GM19193 (cell line): ENCODE measurements around the gene WFIKKN2.

Source experiments
- POLR2A ChIP-seq: IDR thresholded peaks from 4 replicates; pipeline ENCODE4 v1.6.1; 2011; ENCODE audit not compliant: insufficient read depth, insufficient read length; ENCODE audit errors: extremely low read depth

The WFIKKN2 gene

DNA sequence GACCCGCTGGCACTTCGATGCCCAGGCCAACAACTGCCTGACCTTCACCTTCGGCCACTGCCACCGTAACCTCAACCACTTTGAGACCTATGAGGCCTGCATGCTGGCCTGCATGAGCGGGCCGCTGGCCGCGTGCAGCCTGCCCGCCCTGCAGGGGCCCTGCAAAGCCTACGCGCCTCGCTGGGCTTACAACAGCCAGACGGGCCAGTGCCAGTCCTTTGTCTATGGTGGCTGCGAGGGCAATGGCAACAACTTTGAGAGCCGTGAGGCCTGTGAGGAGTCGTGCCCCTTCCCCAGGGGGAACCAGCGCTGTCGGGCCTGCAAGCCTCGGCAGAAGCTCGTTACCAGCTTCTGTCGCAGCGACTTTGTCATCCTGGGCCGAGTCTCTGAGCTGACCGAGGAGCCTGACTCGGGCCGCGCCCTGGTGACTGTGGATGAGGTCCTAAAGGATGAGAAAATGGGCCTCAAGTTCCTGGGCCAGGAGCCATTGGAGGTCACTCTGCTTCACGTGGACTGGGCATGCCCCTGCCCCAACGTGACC, 5.0 kb downstream of the WFIKKN2 start:
- no peak for TF ChIP-seq POLR2A

DNA sequence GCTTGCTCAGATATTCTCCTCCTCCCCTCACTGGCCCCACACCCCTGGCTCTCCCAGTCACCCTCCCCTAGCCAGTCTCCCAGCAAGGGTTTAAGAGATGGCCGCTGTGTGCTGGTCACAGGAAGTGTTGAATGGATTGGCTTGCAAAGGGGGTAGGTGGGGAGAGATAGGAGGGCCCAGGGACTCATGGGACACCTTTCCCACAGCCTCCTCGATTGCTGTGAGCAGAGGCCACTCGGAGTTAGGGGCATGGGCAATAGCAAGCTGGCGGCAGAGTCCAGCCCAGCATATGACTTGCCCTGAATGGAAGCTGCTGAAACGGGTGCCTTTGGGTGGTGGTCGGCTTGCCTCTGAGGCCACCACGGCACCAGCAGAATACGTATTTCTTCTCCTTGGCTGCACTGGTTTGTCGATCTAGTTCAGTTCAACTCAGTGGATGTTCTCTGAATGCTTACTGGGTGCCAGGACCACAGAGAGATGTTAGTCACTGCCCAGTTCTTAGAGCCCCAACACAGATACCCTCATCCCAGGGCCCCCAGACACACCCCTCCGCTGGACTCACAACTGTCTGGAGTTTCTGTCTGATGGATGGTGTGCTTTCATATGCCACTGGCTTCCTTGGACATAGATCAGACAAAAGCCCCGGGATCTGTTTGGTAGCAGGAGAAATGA, 6.0 kb downstream of the WFIKKN2 start:
- no peak for TF ChIP-seq POLR2A

DNA sequence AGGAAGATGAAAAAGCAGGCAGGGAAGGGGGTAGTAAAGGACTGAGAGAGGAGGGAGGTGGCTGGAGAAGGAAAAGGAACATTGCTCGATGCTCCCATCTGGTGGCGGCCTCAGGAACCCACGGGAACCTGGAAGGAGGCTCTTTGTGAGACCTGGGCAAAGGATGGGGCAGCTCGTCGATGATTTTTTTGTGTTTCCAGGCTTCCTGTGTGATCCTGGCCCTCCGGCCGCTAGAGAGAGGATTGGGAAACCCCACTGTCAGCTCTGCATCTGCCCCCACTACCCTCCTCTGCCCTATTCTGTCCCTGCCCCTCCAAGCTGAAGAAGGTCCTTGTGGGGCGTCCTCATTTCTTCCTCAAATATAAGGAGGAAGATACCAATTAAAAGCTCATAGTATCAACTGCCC, 6.6 kb downstream of the WFIKKN2 start:
- no peak for TF ChIP-seq POLR2A

DNA sequence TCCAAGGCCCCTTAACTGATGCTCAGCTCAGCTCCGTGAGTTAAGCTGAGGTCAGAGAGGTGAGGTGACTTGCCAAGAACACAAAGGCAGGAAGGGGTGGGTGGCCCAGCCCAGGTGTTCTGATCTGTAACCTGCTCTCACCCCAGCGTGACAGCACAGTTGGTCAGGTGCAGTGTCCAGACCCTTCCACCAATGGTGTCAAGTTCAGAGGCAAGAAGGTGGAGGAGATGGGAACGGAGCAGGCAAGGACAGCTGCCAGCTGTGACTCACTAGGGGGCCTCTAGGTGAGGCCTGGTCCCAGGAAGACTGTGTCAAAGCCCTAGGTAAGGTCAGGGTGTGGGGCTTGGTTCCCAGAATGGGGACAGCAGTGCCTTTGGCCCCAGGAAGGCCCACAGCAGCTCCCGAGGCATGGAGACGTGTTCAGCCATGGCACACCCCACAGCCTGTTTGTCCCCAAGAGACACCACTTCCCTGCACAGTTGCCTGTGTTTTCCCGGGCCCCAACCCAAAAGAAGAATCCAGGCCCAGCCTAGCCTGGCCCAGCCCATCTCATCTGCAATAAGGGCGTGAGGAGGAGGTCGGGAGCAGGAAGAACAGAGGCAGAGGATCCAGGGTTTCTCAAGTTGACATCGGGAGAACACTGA, 7.2 kb downstream of the WFIKKN2 start:
- TF ChIP-seq POLR2A = no peak

DNA sequence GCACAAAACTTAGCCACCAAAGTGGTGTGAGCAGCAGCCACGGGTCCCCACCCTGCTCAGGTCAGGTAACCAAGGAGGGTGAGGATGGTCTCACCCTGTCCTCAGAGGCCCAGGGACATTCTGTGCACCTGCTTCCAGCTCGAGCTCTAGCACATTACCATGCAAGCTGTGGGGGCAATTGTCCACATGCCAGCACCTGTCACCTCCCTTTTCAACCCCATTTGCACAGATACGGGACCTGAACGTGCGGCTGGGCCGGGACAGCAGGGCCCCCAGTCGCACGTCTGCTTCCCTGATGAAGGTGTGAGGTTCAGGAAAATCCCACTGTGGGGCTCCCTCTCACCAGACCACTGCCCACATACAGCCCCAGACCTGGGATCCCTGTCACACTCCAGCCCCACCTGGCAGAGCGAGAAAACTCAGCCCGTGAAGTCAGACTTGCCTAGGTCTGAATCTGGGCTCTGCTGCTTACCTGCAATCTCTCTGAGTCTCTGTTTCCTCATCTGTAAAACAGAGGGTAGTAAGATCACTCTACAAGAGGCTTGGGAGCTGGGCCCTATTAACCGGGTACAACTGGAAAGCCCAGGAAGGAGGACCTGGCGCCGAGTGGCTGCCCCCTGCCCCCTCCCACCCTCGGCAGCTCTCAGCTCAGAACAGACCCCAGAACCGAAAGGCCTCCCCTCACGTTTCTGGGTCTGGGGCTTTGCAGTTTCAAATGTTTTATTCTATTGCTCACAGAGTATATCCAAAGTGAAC, 7.9 kb downstream of the WFIKKN2 start:
- no peak for TF ChIP-seq POLR2A

DNA sequence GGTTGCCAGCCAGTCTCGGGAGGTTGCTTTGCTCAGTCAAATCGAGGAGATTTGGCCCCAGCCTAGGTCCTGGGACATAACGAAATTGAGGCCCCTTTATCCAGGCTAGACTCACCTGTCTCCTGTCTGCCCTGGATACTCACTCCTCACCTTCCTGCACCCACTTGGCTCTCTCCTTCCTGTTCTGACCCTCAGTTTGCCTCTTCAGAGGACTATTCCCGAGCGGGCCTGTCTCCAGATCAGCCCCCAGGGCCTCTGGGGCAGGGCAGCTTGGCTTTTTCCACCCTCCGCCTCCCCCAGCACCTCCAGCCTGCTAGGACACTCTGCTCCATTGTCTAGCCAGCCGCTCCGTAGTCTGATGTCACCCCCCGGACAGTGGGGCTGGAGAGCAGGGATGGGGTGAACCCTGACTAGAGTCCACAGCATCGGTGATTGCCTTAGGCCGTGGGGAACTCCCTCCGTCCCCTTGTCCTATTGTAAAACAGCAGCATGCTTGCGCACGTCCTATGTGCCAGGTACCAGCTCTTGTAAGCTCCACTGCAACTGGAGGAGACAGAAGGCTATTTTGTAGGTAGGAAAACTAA, 8.8 kb downstream of the WFIKKN2 start:
- TF ChIP-seq POLR2A = no peak

DNA sequence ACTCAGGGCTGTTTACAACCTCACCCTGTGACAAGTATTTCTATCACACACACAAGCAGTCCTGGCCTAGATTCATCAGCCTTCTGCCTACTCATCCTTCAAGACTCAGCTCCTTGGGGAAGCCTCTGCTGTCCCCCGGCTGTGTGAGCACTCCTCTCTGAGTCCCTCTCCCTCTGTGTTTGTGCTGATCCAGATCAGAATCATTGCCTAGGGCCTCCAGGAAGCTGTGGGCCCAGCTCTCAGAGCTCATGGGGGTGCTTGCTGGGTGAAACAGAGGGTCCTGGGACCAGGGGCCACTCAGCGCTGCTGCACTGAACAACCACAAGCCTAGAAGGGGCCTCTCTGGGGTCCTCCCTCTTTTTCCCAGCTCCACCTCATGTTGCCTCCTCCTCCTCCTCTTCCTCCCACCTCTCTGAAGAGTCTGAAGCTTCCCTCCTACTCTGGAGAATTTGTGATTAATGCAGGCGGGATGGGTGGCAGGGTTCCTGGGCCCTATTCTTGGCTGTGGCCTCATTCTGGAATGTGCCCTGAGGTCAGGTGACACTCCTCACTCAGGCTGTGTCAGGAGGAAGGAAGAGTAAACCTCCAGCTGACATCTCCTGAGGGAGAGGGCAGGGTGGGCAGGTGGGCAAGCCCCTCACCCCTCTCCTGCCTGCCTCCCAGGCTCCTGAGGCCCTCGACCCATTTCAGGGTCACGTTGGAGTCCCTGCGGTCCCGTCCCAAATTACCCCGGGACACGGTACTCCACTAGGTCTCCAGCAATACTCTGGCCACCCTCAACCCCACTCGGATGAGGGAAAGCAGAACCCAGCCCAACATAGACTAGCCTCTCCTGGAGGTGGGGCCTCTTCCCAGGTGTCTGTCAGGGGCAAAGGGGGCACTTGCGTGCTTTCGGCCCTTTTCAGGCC, 10.1 kb downstream of the WFIKKN2 start:
- no peak for TF ChIP-seq POLR2A

DNA sequence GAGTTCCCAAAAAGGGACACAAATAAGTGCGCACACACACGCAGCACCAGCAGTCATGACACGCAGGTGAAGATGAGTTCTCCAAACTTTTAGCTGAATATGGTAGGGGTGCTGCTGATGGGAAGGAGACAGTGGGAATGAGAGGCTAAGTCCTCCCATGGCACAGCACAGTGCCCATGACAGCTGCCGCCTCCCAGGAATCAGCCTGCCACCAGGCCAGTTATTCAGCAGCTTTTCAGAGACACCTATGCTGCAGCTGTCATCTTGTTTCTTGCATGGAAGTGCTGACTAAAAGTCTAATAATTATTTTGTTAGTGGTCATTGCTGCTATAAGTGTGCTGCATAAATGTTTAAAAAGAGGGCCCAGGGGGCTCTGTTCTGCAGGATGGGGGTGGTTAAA, 12.2 kb downstream of the WFIKKN2 start:
- no peak for TF ChIP-seq POLR2A

DNA sequence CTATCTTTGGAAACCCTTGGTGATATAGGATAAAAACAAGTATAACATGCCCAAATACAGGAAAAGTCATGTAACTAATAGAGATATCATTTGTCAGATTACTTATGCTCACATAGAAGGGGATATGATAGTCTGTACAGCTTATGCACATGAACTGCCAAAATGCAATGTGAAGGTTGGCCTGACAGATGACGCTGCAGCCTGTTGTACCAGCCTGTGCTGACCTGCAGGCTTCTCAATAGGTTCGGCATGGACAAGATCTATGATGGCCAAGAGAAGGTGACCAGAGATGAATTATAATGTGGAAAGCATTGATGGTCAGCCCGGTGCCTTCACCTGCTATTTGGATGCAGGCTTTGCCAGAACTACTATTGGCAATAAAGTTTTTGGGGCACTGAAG, 12.7 kb downstream of the WFIKKN2 start:
- no peak for TF ChIP-seq POLR2A

DNA sequence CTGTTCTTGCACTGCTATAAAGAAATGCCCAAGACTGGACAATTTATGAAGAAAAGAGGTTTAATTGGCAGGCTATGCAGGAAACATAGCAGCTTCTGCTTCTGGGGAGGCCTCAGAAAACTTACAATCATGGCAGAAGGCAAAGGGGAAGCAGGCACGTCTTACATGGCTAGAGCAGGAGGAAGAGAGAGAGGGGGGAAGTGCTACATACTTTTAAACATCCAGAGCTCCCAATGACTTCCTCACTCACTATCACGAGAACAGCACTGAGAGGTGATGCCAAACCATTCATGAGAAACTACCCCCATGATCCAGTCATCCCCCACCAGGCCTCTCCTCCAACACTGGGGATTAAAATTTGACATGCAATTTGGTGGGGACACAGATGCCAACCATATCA, 13.3 kb downstream of the WFIKKN2 start:
- TF ChIP-seq POLR2A = no peak

DNA sequence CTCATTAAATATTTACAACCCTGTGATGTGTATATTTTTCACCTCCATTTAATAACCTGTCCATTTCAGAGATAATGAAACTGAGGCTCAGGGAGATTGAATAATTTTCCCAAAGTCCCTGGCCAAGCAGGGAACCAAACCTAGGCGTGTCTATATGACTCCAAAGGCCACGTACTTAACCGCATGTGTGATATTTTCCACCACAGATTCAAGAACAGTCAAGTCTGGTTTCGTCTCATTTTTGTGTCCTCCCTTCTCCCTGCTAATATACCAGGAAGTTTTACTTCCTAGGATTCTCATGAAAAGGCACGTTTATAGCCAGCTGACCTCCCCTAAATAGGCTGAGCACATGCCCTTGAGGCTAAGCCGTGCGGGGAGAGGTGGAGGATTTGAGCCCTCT, 15.3 kb downstream of the WFIKKN2 start:
- no peak for TF ChIP-seq POLR2A

DNA sequence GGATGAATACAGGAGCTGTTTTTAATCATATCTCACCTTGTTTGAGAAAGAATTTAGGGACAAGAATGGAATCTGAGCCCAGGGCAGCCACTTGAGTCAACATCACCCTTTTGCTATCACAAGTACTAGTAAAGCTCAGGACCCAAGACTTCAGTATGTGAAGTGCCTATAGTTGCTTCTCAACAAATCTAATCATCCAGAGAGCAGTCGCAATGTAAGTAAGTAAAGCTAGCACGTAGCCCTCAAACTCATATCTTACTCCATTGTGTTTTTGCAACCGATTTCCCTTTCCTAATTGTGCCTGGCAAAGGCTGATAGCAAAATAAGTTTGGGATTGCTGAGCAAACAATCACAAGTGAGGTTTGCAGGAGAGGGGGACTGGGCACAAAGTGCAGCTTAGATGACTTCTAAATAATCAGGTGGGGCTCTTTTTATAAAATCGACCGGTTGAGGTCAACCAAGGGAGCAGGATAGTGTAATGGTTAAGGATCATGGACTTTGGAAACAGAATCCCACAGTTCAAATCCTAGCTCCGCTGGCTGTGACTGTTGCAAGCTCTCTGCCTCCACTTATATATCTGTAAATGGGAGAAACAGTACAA, 17.7 kb downstream of the WFIKKN2 start:
- no peak for TF ChIP-seq POLR2A

DNA sequence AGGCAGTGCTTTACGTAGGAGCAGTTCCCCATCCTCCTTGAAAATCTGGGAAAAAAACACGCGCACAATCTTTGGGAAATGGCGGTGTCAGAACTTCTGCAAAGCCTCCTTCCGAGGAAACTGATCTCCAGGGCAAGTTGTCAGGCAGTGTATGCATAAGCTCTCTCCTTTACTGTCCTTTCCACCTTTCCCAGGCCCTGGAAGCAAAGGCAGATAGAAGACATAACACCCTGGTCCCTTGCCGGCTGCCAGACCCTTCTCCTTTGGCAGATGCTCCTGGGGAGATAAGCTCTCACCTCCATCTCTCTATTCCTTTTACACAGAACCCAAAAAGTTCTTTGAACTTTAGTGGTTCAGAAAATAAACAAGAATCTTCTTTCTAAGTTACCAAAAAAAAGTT, 18.4 kb downstream of the WFIKKN2 start:
- no peak for TF ChIP-seq POLR2A
